ENCODE results near the gene KDM6A.
A peak's percentile ranks its signal among the peaks of the same experiment; 100 is the strongest.
"Not testable (repeated sequence)": the region's sequence is repeated elsewhere in the genome, so short reads cannot be mapped to it uniquely, and the experiment has no call there.

Gene KDM6A

DNA sequence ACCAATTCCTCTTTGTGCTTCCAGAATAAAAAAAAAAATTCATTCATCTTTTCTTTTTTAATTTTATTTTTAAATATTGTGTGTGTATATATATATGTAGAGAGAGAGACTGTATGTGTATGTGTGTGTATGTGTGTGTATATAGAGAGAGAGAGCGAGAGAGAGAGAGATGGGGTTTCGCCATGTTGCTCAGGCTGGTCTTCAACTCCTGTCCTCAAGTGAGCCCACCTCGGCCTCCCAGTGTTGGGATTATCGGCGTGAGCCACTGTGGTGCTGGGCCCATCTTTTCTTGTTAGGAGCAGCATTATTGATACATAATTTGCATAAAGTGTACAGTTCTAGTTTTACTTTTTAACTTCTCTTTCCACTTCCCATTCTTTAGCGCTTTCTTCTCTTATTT is 33.6 kb downstream of the KDM6A start:
- TF ChIP-seq, protein P1, sequence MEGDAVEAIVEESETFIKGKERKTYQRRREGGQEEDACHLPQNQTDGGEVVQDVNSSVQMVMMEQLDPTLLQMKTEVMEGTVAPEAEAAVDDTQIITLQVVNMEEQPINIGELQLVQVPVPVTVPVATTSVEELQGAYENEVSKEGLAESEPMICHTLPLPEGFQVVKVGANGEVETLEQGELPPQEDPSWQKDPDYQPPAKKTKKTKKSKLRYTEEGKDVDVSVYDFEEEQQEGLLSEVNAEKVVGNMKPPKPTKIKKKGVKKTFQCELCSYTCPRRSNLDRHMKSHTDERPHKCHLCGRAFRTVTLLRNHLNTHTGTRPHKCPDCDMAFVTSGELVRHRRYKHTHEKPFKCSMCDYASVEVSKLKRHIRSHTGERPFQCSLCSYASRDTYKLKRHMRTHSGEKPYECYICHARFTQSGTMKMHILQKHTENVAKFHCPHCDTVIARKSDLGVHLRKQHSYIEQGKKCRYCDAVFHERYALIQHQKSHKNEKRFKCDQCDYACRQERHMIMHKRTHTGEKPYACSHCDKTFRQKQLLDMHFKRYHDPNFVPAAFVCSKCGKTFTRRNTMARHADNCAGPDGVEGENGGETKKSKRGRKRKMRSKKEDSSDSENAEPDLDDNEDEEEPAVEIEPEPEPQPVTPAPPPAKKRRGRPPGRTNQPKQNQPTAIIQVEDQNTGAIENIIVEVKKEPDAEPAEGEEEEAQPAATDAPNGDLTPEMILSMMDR (IDR thresholded peaks at IDR 0.05; ENCODE audit: low read length) = no peak
- no peak for TF ChIP-seq EZH2 (IDR thresholded peaks at IDR 0.05; ENCODE audit: borderline replicate concordance, low read length)
- Histone ChIP-seq H3K9me2 (ENCODE audit: low read depth, low read length) (no peaks in the 10 kb centered on the region), H4K20me1 (ENCODE audit: insufficient read depth, low read length) (no peaks in the 10 kb centered on the region), H3K4me1 (ENCODE audit: insufficient read depth, low read length, severe bottlenecking) (peaks cover 60% of the 10 kb centered on the region), H3K9me3 (ENCODE audit: low read length) (no peaks in the 10 kb centered on the region), H3K79me2 (ENCODE audit: insufficient read depth, low read length) (peaks cover 86% of the 10 kb centered on the region), H3K9ac (ENCODE audit: low read length) (no peak overlapping the region), H3K4me3 (ENCODE audit: low read depth, low read length, poor library complexity, severe bottlenecking) (peak overlapping the region; percentile 44), H2AFZ (ENCODE audit: low read length) (no peak overlapping the region), H3K27me3 (ENCODE audit: insufficient read depth, low read length) (no peaks in the 10 kb centered on the region), H3K36me3 (ENCODE audit: insufficient read depth, low read length) (no peaks in the 10 kb centered on the region), H3K4me2 (ENCODE audit: low read length) (peak overlapping the region; percentile 49), H3F3A (ENCODE audit: insufficient read depth, low read length) (no peaks in the 10 kb centered on the region), H3K27ac (ENCODE audit: low read depth, low read length, poor library complexity, severe bottlenecking) (peak overlapping the region; percentile 66)

DNA sequence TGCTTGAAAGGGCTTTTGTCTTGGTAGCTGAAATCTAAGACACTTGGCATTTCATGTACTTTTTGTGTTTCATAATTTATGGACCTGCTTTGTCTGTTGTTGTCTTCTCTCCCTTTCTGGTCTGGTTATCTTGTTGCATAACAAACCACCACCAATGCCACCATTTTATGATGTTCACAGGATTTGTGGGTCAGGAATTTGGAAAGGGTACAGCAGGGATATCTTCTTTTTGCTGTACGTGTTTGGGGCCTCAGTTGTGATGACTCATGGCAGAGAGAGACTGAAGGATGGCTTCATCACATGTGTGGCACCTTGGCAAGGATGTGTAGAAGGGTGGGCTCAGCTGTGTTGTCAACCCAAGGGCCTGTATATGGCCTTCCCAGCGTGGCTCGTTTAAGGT is 35.2 kb downstream of the KDM6A start:
- H3K4me1 ChIP-seq (ENCODE audit: insufficient read depth, low read length, severe bottlenecking) = peaks cover 57% of the 10 kb centered on the region
- peaks cover 80% of the 10 kb centered on the region for H3K79me2 ChIP-seq (ENCODE audit: insufficient read depth, low read length)
- H3K9me2 ChIP-seq (ENCODE audit: low read depth, low read length) = no peaks in the 10 kb centered on the region
- H3K27ac ChIP-seq (ENCODE audit: low read depth, low read length, poor library complexity, severe bottlenecking) = peak overlapping the region; percentile 66
- H3K9ac ChIP-seq (ENCODE audit: low read length) = no peak overlapping the region
- H2AFZ ChIP-seq (ENCODE audit: low read length) = no peak overlapping the region
- H3K4me2 ChIP-seq (ENCODE audit: low read length) = no peak overlapping the region
- H3K4me3 ChIP-seq (ENCODE audit: low read depth, low read length, poor library complexity, severe bottlenecking) = no peak overlapping the region
- H3F3A ChIP-seq (ENCODE audit: insufficient read depth, low read length) = no peaks in the 10 kb centered on the region
- no peaks in the 10 kb centered on the region for H4K20me1 ChIP-seq (ENCODE audit: insufficient read depth, low read length)
- no peaks in the 10 kb centered on the region; the same call in 1 of the 2 replicates for H3K36me3 ChIP-seq (ENCODE audit: insufficient read depth, low read length)
- no peaks in the 10 kb centered on the region for H3K9me3 ChIP-seq (ENCODE audit: low read length)
- H3K27me3 ChIP-seq (ENCODE audit: insufficient read depth, low read length) = no peaks in the 10 kb centered on the region
- TF ChIP-seq, protein P1 (IDR thresholded peaks at IDR 0.05; ENCODE audit: low read length) = no peak
- TF ChIP-seq EZH2 (IDR thresholded peaks at IDR 0.05; ENCODE audit: borderline replicate concordance, low read length) = no peak

DNA sequence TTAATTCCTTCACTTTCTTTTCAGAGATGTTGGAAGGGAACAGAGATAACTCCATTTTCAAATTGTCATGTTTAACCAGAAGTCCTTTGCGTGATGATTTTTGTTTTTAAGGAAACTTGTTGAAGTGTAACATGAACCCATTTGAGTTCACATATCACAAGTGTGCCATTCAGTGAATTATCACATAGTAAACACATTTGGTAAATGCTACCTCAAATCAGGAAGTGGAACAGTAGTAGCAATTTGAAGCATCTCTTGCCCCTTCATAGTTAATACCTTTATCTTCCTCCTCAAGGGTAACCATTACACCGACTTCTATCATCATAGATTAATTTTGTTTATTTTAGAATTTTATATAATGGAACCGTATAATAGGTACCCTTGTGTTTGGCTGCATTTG is 35.8 kb downstream of the KDM6A start:
- H3K4me2 ChIP-seq (ENCODE audit: low read length) = 0 out of 2 replicates have a peak overlapping the region, but pooled peaks have one; percentile 6
- TF ChIP-seq, protein P1 (IDR thresholded peaks at IDR 0.05; ENCODE audit: low read length) = no peak
- no peak for TF ChIP-seq EZH2 (IDR thresholded peaks at IDR 0.05; ENCODE audit: borderline replicate concordance, low read length)
- no peak overlapping the region for H3K9ac ChIP-seq (ENCODE audit: low read length)
- H3K9me3 ChIP-seq (ENCODE audit: low read length) = no peaks in the 10 kb centered on the region
- no peaks in the 10 kb centered on the region for H3K9me2 ChIP-seq (ENCODE audit: low read depth, low read length)
- no peak overlapping the region for H3K4me3 ChIP-seq (ENCODE audit: low read depth, low read length, poor library complexity, severe bottlenecking)
- H4K20me1 ChIP-seq (ENCODE audit: insufficient read depth, low read length) = no peaks in the 10 kb centered on the region
- no peaks in the 10 kb centered on the region; the same call in 1 of the 2 replicates for H3K36me3 ChIP-seq (ENCODE audit: insufficient read depth, low read length)
- peaks cover 50% of the 10 kb centered on the region for H3K4me1 ChIP-seq (ENCODE audit: insufficient read depth, low read length, severe bottlenecking)
- no peak overlapping the region for H2AFZ ChIP-seq (ENCODE audit: low read length)
- no peaks in the 10 kb centered on the region for H3F3A ChIP-seq (ENCODE audit: insufficient read depth, low read length)
- H3K27me3 ChIP-seq (ENCODE audit: insufficient read depth, low read length) = no peaks in the 10 kb centered on the region
- peaks cover 80% of the 10 kb centered on the region for H3K79me2 ChIP-seq (ENCODE audit: insufficient read depth, low read length)
- H3K27ac ChIP-seq (ENCODE audit: low read depth, low read length, poor library complexity, severe bottlenecking) = peak overlapping the region; percentile 66

DNA sequence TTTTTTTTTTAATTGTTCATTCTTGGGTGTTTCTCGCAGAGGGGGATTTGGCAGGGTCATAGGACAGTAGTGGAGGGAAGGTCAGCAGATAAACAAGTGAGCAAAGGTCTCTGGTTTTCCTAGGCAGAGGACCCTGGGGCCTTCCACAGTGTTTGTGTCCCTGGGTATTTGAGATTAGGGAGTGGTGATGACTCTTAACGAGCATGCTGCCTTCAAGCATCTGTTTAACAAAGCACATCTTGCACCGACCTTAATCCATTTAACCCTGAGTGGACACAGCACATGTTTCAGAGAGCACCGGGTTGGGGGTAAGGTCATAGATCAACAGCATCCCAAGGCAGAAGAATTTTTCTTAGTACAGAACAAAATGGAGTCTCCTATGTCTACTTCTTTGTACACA is 37.5 kb downstream of the KDM6A start:
- H2AFZ ChIP-seq (ENCODE audit: low read length); H3K9me3 ChIP-seq (ENCODE audit: low read length); H4K20me1 ChIP-seq (ENCODE audit: insufficient read depth, low read length); H3K36me3 ChIP-seq (ENCODE audit: insufficient read depth, low read length); H3K9me2 ChIP-seq (ENCODE audit: low read depth, low read length); H3K4me3 ChIP-seq (ENCODE audit: low read depth, low read length, poor library complexity, severe bottlenecking); H3K4me2 ChIP-seq (ENCODE audit: low read length); H3K27ac ChIP-seq (ENCODE audit: low read depth, low read length, poor library complexity, severe bottlenecking); H3F3A ChIP-seq (ENCODE audit: insufficient read depth, low read length); H3K9ac ChIP-seq (ENCODE audit: low read length); H3K27me3 ChIP-seq (ENCODE audit: insufficient read depth, low read length): not testable (repeated sequence)
- Histone ChIP-seq H3K4me1 (ENCODE audit: insufficient read depth, low read length, severe bottlenecking) (peaks cover 50% of the 10 kb centered on the region), H3K79me2 (ENCODE audit: insufficient read depth, low read length) (peaks cover 80% of the 10 kb centered on the region)

DNA sequence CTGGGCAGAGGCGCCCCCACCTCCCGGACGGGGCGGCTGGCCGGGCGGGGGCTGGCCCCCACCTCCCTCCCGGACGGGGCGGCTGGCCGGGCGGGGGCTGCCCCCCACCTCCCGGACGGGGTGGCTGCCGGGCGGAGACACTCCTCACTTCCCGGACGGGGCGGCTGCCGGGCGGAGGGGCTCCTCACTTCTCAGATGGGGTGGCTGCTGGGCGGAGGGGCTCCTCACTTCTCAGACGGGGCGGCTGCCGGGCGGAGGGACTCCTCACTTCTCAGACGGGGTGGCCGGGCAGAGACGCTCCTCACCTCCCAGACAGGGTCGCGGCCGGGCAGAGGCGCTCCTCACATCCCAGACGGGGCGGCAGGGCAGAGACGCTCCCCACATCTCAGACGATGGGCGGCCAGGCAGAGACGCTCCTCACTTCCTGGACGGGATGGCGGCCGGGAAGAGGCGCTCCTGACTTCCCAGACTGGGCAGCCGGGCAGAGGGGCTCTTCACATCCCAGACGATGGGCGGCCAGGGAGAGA is 38.1 kb downstream of the KDM6A start:
- H3K27ac ChIP-seq (ENCODE audit: low read depth, low read length, poor library complexity, severe bottlenecking); H3K27me3 ChIP-seq (ENCODE audit: insufficient read depth, low read length); H3K9me2 ChIP-seq (ENCODE audit: low read depth, low read length); H3F3A ChIP-seq (ENCODE audit: insufficient read depth, low read length); H3K4me3 ChIP-seq (ENCODE audit: low read depth, low read length, poor library complexity, severe bottlenecking); H3K4me2 ChIP-seq (ENCODE audit: low read length); H2AFZ ChIP-seq (ENCODE audit: low read length); H4K20me1 ChIP-seq (ENCODE audit: insufficient read depth, low read length); H3K36me3 ChIP-seq (ENCODE audit: insufficient read depth, low read length); H3K9me3 ChIP-seq (ENCODE audit: low read length); H3K9ac ChIP-seq (ENCODE audit: low read length): not testable (repeated sequence)
- H3K4me1 ChIP-seq (ENCODE audit: insufficient read depth, low read length, severe bottlenecking) = peaks cover 46% of the 10 kb centered on the region
- H3K79me2 ChIP-seq (ENCODE audit: insufficient read depth, low read length) = peaks cover 81% of the 10 kb centered on the region
